ENCODE data around the gene FAM149A.

The FAM149A gene

DNA sequence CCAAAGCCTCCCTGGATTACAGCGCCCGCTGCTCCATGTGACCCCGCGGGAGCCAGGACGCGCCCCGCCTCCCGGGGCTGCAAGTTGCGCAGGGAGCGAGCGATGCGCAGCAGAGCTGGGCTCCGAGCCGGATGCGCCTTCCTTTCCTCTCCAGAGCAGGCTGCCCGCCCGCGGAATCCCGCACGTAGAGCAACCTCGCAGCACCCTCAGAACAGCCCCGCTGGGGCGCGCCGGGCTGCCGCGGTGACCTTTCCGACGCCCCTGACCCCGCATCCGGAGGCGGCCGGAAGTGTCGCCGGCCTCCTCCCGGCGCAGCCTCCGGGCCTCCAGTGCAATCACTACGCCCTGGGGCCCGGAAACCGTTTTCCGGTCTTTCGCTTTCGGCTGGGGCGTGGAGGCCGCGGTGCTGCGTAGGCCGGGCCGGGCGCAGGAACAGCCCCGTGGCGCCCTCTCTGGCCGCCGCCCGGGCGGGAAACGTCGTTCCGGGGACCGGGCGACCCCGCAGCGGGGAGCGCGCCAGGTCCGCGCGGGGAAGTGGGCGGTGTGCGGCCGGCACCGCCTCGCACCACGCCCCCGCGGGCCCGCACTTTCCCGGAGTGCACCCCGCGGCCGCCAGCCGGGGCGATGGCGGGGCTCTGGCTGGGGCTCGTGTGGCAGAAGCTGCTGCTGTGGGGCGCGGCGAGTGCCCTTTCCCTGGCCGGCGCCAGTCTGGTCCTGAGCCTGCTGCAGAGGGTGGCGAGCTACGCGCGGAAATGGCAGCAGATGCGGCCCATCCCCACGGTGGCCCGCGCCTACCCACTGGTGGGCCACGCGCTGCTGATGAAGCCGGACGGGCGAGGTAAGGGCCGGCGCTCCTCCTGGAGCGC lies 86.9 kb downstream of the FAM149A start, which contains the start of gene CYP4V2:
TSS of gene CYP4V2 (plus strand) at position 368 of the 866 bp plus-strand sequence. CDS start at position 625, 257 bp downstream.
- ATAC-seq = peak; percentile 86
- TF ChIP-seq ZNF70 (CRISPR knock-in tag; IDR thresholded peaks at IDR 0.05) (0 out of 2 replicates have a peak, but pooled peaks have one; percentile 4), GLIS3 (CRISPR knock-in tag; IDR thresholded peaks at IDR 0.05) (peak; percentile 25; the same call in 1 of the 2 replicates), ESRRG (CRISPR knock-in tag; IDR thresholded peaks at IDR 0.05) (peak; percentile 74; the same call in 1 of the 2 replicates), PPARA (CRISPR knock-in tag; IDR thresholded peaks at IDR 0.05; ENCODE audit: borderline replicate concordance) (no peak)
- TF ChIP-seq, protein P1, sequence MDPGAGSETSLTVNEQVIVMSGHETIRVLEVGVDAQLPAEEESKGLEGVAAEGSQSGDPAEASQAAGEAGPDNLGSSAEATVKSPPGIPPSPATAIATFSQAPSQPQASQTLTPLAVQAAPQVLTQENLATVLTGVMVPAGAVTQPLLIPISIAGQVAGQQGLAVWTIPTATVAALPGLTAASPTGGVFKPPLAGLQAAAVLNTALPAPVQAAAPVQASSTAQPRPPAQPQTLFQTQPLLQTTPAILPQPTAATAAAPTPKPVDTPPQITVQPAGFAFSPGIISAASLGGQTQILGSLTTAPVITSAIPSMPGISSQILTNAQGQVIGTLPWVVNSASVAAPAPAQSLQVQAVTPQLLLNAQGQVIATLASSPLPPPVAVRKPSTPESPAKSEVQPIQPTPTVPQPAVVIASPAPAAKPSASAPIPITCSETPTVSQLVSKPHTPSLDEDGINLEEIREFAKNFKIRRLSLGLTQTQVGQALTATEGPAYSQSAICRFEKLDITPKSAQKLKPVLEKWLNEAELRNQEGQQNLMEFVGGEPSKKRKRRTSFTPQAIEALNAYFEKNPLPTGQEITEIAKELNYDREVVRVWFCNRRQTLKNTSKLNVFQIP (CRISPR knock-in tag; IDR thresholded peaks at IDR 0.05; ENCODE audit: borderline replicate concordance, low read depth) = 0 out of 2 replicates have a peak, but pooled peaks have one; percentile 55
- TF ChIP-seq, protein P2, sequence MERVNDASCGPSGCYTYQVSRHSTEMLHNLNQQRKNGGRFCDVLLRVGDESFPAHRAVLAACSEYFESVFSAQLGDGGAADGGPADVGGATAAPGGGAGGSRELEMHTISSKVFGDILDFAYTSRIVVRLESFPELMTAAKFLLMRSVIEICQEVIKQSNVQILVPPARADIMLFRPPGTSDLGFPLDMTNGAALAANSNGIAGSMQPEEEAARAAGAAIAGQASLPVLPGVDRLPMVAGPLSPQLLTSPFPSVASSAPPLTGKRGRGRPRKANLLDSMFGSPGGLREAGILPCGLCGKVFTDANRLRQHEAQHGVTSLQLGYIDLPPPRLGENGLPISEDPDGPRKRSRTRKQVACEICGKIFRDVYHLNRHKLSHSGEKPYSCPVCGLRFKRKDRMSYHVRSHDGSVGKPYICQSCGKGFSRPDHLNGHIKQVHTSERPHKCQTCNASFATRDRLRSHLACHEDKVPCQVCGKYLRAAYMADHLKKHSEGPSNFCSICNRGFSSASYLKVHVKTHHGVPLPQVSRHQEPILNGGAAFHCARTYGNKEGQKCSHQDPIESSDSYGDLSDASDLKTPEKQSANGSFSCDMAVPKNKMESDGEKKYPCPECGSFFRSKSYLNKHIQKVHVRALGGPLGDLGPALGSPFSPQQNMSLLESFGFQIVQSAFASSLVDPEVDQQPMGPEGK (CRISPR knock-in tag; IDR thresholded peaks at IDR 0.05; ENCODE audit: borderline replicate concordance) = no peak

DNA sequence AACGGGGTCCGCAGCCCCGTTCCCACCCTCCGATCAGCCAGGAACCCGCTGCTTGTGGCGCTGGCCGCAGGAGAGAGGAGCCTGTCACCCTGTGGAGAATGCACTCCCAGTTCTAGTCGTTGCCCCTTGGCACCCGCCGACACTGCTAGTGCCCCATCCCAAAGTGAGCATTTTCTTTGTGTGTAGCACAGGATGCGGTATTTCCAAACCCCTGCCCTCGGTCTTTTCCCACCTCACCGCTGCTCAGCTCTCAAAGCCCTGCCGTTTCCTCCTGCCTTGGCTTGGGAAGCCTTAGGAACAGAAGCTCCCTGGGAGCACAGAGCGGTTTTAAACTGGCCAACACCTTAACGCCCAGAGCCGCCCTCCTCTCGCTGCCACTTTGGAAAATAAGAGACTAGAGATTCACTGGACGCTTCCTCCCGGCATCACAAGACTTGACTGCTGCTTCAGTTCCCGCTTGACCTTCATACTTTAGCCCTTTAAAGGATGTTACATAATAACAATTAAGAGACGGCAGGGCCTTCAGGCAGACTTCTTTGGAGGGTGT lies 87.6 kb downstream of the FAM149A start:
- peak; percentile 58 for ATAC-seq
- TF ChIP-seq PPARA (CRISPR knock-in tag; IDR thresholded peaks at IDR 0.05; ENCODE audit: borderline replicate concordance) = no peak
- peak; percentile 38; the same call in 1 of the 2 replicates for TF ChIP-seq ZFP3 (CRISPR knock-in tag; IDR thresholded peaks at IDR 0.05)

DNA sequence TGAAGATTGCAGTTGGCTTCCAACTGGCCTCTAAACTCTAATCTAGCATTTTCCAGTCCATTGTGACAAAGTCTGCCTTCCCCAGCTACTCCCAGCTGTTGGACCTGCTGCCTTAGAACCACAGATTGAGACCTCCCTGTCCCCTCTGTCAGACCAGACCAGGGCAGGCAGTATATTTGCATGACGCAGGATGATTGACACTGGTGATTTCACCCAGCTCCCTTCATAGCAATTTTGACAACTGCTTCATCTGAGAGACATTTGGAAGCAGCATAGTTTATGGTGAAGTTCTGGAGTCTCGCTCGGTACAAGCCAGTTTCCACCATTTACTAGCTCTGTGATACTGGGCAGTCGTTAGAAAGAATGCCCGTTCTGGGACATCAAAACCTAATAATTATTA lies 89.3 kb downstream of the FAM149A start:
- ATAC-seq = no peak
- TF ChIP-seq ZNF70 (CRISPR knock-in tag; IDR thresholded peaks at IDR 0.05) = no peak
- no peak for TF ChIP-seq RARB (CRISPR knock-in tag; IDR thresholded peaks at IDR 0.05)
- TF ChIP-seq ZFP3 (CRISPR knock-in tag; IDR thresholded peaks at IDR 0.05) = no peak
- TF ChIP-seq, protein P2 (CRISPR knock-in tag; IDR thresholded peaks at IDR 0.05; ENCODE audit: borderline replicate concordance) = no peak
- no peak for TF ChIP-seq ZFP30 (CRISPR knock-in tag; IDR thresholded peaks at IDR 0.05)
- no peak for TF ChIP-seq ISL1 (CRISPR knock-in tag; IDR thresholded peaks at IDR 0.05)
- TF ChIP-seq ESRRG (CRISPR knock-in tag; IDR thresholded peaks at IDR 0.05) = no peak
- TF ChIP-seq ZNF8 (CRISPR knock-in tag; IDR thresholded peaks at IDR 0.05) = no peak
- TF ChIP-seq BACH2 (CRISPR knock-in tag; IDR thresholded peaks at IDR 0.05; ENCODE audit: borderline replicate concordance) = no peak

DNA sequence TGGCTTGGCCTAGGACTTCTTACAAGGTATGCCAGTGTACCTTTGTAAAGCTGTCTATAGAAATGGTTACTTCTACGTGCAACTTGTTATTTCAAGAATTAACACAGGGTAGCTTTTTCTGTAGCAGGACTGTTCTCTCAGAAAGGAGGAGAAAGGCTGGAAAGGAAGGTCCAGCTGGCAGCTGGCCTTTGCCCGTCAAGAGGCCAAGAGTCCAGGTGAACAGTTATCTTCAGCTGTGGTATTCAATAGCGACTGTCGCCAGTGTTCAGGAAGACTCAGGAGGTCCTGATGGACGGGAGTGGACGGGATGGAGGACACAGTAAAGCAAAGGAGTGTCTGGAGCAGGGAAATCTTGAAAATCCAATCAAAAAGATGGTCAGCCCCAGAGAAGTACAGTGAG lies 91.6 kb downstream of the FAM149A start:
- no peak for TF ChIP-seq CSDC2 (CRISPR knock-in tag; IDR thresholded peaks at IDR 0.05)
- TF ChIP-seq ISL1 (CRISPR knock-in tag; IDR thresholded peaks at IDR 0.05) = no peak
- TF ChIP-seq PPARA (CRISPR knock-in tag; IDR thresholded peaks at IDR 0.05; ENCODE audit: borderline replicate concordance) = no peak
- no peak for TF ChIP-seq ZC3H10 (CRISPR knock-in tag; IDR thresholded peaks at IDR 0.05)
- no peak for ATAC-seq

DNA sequence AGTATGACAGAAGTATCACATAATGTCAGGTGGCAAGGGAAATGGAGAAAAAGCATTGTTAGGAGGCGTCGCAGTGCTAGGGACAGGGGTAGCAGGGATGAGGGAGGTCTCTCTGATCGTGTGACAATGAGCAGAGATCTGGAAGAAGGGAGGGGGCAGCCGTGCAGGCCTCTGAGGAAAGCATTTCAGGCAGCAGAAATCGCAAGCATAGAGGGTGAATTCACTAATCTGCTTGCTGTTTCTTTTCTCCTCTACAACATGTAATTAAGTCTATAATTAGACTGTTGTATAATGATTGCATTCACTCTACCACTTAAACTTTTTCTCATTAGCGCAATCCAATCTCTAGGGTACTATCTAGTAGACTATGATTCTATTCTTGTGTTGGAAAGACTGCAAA lies 96.0 kb downstream of the FAM149A start:
- ATAC-seq = no peak
- TF ChIP-seq TOX (CRISPR knock-in tag; IDR thresholded peaks at IDR 0.05; ENCODE audit: borderline replicate concordance) = no peak
- TF ChIP-seq, protein P3, sequence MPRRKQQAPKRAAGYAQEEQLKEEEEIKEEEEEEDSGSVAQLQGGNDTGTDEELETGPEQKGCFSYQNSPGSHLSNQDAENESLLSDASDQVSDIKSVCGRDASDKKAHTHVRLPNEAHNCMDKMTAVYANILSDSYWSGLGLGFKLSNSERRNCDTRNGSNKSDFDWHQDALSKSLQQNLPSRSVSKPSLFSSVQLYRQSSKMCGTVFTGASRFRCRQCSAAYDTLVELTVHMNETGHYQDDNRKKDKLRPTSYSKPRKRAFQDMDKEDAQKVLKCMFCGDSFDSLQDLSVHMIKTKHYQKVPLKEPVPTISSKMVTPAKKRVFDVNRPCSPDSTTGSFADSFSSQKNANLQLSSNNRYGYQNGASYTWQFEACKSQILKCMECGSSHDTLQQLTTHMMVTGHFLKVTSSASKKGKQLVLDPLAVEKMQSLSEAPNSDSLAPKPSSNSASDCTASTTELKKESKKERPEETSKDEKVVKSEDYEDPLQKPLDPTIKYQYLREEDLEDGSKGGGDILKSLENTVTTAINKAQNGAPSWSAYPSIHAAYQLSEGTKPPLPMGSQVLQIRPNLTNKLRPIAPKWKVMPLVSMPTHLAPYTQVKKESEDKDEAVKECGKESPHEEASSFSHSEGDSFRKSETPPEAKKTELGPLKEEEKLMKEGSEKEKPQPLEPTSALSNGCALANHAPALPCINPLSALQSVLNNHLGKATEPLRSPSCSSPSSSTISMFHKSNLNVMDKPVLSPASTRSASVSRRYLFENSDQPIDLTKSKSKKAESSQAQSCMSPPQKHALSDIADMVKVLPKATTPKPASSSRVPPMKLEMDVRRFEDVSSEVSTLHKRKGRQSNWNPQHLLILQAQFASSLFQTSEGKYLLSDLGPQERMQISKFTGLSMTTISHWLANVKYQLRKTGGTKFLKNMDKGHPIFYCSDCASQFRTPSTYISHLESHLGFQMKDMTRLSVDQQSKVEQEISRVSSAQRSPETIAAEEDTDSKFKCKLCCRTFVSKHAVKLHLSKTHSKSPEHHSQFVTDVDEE (CRISPR knock-in tag; IDR thresholded peaks at IDR 0.05) = no peak
- TF ChIP-seq ESRRG (CRISPR knock-in tag; IDR thresholded peaks at IDR 0.05) = no peak
- no peak for TF ChIP-seq GLIS3 (CRISPR knock-in tag; IDR thresholded peaks at IDR 0.05)
- no peak for TF ChIP-seq SNAI2 (CRISPR knock-in tag; IDR thresholded peaks at IDR 0.05)
- no peak for TF ChIP-seq RARB (CRISPR knock-in tag; IDR thresholded peaks at IDR 0.05)
- no peak for TF ChIP-seq BACH2 (CRISPR knock-in tag; IDR thresholded peaks at IDR 0.05; ENCODE audit: borderline replicate concordance)
- TF ChIP-seq OSR1 (CRISPR knock-in tag; IDR thresholded peaks at IDR 0.05) = no peak
- TF ChIP-seq, protein P1 (CRISPR knock-in tag; IDR thresholded peaks at IDR 0.05; ENCODE audit: borderline replicate concordance, low read depth) = no peak
- TF ChIP-seq, protein P4, sequence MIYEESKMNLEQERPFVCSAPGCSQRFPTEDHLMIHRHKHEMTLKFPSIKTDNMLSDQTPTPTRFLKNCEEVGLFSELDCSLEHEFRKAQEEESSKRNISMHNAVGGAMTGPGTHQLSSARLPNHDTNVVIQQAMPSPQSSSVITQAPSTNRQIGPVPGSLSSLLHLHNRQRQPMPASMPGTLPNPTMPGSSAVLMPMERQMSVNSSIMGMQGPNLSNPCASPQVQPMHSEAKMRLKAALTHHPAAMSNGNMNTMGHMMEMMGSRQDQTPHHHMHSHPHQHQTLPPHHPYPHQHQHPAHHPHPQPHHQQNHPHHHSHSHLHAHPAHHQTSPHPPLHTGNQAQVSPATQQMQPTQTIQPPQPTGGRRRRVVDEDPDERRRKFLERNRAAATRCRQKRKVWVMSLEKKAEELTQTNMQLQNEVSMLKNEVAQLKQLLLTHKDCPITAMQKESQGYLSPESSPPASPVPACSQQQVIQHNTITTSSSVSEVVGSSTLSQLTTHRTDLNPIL (CRISPR knock-in tag; IDR thresholded peaks at IDR 0.05; ENCODE audit: low read depth) = no peak
- no peak for TF ChIP-seq ZC3H10 (CRISPR knock-in tag; IDR thresholded peaks at IDR 0.05)
- TF ChIP-seq ZFP30 (CRISPR knock-in tag; IDR thresholded peaks at IDR 0.05) = no peak
- no peak for TF ChIP-seq ZFP3 (CRISPR knock-in tag; IDR thresholded peaks at IDR 0.05)
- TF ChIP-seq ARNTL (CRISPR knock-in tag; IDR thresholded peaks at IDR 0.05; ENCODE audit: borderline replicate concordance, low read depth) = no peak

Measured in SK-N-SH treated with all-trans-retinoic acid at 6 μM for 48 hours (cell line).